Activated effector memory CD4-positive, alpha-beta T cell treated with Interleukin-2 at 50 U/mL for 16 hours (primary cell): ENCODE results near the gene HOXD13.

Source experiments
- DNase-seq: peaks from one replicate; pipeline ENCODE4 v3.0.0-alpha.2; 2020

HOXD13 gene

DNA sequence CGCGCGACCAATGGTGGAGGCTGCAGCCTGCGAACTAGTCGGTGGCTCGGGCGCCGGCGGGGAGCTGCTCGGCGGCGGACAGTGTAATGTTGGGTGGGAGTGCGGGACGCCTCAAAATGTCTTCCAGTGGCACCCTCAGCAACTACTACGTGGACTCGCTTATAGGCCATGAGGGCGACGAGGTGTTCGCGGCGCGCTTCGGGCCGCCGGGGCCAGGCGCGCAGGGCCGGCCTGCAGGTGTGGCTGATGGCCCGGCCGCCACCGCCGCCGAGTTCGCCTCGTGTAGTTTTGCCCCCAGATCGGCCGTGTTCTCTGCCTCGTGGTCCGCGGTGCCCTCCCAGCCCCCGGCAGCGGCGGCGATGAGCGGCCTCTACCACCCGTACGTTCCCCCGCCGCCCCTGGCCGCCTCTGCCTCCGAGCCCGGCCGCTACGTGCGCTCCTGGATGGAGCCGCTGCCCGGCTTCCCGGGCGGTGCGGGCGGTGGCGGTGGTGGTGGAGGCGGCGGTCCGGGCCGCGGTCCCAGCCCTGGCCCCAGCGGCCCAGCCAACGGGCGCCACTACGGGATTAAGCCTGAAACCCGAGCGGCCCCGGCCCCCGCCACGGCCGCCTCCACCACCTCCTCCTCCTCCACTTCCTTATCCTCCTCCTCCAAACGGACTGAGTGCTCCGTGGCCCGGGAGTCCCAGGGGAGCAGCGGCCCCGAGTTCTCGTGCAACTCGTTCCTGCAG lies 30.3 kb downstream of the HOXD13 start, which contains the start of gene HOXD9:
Gene HOXD9, plus strand, starts transcription at position 37 of the 728 bp plus-strand sequence. Its CDS starts 50 bp downstream, at position 87.
- DNase-seq, result no peak

GRCh38 chr2:176123411-176124109 lies 31.0 kb downstream of the HOXD13 start:
- no peak for DNase-seq

- DNase-seq, result no peak
These were observed 31.8 kb downstream of the HOXD13 start for GRCh38 chr2:176124110-176124946.

DNA sequence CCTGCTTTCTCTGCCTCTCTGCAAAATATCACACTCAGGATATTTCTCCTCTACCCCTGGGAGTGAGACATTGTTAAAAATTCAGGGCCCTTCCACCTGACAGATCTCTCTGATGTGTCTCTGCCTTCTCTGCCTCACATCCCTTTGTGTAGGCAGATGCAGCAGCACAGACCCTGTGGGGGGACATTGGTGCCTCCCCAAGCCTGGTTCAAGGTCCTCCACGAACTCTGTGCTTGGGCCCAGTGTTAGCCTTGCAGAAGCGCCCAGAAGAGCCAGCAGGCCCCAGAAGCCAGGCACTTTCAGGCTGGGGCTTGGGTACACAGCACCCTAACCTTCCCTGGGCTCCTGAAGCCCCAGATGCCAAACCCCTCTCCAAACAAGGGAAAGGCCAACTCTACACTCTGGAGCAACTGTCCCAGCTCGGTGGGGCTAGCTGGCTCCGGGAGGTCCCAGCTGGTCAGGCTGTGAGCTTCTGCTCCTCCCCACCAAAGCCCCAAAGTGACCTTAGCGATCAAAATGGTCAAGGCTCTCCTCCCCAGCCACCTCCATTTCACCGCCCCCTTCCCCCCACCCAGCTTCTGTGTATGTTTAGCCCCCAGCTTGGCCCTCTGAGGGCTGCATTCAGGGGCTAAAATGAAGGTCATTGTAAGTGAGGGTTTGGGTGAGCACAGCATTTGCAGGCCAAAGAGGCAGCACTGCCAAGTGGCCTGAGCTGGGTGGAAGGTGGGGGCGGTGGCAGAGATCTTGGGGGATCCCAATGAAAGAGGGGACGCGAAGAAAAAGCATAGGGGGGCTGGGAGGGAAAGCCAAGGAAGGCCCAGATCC lies 32.6 kb downstream of the HOXD13 start:
- DNase-seq, result no peak

DNA sequence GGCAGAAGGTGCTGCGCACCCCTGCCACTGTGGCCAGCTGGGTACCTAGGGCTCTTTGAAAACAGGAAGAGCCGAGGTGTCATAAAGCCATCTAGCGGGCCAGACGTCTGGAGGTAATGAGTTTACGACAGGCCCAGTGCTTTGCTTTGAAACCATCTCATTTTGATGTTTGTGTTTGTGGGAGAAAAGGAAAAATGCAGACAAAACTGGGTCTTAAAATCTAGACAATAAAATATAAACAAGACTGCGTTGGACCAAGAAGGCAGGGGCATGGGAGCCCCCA lies 33.2 kb downstream of the HOXD13 start:
- no peak for DNase-seq

DNA sequence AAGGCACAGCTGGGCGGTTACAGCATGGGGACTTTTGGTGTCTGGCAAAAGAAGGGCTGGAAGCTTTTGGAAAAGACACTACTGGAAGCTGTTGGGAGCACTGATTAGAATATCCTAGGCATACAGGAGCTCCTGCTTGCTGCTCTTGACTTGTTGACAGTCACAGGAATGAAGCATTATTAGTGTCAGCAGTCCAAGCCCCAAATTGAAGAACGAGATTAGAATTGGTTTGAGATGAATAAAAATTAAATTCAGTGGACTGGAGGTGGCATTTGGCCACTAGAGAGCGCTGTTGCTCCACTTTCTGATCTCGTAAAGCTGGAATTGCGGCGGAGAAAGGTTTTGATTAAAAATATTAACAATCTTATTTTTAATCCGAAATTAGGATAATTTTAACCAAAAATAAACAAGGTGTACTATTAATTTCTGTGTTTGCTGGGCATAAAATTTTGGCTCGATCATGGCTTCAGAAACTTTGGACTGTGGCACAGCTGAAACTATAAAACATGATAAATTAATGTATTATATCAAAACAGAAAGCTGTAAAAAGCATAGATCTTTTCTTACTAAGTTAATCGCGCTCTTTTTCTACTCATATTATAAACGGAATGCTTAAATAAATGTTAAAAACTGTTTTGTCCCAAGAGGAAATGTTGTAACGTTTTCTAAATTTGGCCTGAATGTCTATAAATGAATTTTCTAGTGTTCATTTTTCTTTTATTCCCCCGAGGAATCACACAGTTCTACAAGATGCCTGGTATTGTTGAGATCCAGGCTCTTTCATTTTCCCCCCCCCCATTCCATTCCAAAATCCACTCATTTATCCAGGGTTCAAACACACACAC lies 34.6 kb downstream of the HOXD13 start:
- peak; percentile 29 for DNase-seq

DNA sequence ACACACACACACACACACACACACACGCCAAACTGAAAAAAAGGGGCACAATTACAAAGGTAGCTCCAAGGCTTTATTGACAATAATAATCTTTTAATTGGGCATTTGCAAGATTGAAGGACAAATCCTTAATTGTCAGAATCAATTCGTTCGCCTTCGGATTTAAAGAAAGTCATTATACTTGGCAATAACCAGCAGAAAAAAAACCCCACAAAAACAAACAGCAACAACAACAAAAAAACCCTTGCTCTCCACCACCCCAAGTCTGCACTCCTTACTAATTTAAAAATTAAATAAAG lies 35.2 kb downstream of the HOXD13 start:
- no peak for DNase-seq

DNA sequence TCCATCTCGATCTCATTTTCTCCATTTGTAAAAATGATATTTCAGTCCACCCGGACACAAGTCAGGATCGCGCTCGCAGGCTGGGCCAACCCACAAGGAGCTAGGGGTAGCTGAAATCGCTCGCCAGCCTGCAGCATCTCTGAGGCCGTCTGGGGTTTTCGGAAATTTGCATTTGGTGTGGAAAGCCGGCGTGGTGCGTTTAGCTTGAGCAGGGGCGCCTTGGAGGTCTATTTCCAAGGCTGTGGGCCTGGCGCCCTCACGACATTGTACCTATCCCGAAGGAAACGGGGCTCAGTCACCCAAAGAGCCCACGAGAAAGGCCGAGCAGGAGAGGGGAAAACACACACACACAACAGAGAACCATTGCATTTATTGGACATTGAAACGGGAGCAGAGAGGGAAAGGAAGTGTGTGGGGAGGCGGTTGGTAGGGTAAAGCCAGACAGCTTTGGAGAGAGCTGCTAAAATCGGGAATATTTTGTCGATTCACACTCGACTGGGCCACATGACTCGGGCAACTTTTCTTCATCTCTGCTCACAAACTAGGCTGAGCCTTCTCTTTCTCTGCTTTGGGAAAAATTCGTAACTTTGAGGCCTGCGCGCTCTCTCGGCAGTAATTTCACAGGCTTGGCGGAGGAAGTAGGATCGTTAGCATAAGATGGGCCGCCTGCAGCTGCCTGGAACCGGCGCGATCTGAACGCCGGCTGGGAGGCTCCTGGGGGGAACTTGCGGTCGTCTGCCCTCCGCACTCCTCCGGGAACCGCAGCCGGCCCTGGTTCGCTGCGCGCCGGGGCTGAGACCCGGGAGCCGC lies 35.9 kb downstream of the HOXD13 start:
- no peak for DNase-seq

DNA sequence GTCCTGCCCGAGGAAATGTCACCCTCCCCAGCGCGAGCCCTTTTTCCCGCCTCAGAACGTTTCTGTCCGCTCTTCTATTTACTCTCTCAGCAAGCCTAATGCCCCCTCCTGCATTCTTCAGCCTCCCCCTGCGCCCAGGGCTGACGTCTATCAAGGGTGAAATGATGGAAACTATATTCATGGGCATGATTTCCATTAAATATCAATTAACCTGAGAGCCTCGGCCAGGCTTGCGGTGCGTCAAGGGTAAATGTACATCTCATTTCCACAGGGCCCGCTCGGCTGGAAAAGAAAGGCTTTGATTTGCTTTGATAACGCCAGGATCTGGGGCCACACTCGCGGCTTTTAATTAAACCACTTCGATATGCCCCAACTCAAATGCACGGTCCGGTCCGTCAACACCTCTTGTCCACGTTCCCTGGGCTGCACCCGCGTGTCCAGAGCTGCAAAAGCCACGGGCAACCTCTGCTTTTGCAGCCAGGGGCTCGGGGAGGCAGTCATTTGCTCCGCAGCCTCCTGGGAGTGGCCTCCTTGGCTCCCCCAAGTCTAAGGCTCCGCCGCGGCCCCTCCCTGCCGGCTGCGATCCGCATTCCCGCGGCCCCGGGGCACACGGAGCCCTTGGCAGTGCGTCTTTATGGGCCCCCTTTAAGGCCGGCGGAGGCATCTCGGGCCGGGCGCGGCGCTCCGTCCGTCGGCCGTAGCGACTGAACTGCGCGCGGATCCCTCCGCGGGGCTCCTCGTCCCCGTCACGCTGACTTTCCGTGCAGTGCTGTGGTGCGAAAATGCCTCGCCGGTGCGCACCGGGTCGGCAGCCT lies 36.7 kb downstream of the HOXD13 start, which contains the start of gene HOXD8:
Gene HOXD8, plus strand, starts transcription at position 724 of the 815 bp plus-strand sequence. CDS start 662 bp downstream, outside the sequence.
- no peak for DNase-seq

GRCh38 chr2:176129813-176130146 lies 37.3 kb downstream of the HOXD13 start:
- no peak for DNase-seq

GRCh38 chr2:176130147-176130956 lies 37.8 kb downstream of the HOXD13 start:
- DNase-seq, result no peak

- DNase-seq, result no peak
These were observed 38.7 kb downstream of the HOXD13 start for GRCh38 chr2:176130957-176131847.

- DNase-seq, result no peak
These were observed 39.3 kb downstream of the HOXD13 start for GRCh38 chr2:176131848-176132158.

GRCh38 chr2:176132205-176133171 lies 40.0 kb downstream of the HOXD13 start:
- no peak for DNase-seq

- DNase-seq, result no peak
These were observed 40.9 kb downstream of the HOXD13 start for GRCh38 chr2:176133389-176133788.

GRCh38 chr2:176134035-176134434 lies 41.5 kb downstream of the HOXD13 start:
- DNase-seq, result no peak

DNA sequence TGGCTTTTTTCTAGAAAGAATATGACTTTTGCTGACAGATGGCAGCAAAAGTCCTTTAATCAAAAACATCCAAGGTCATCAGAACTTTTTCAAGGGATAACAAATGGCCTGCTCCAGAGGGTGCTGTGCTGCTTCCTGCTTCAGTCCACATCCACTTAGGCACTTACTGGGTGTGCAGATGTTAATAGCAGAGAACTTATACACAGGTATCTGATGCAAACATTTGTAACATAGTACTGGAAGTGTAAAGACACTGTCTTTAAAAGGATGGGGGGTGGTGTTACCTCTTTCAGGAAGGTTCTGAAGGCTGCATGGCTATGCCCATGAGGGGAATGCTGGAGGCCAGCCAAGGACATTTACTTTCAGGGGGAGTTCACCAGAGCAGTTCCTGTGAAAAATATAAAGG lies 42.5 kb downstream of the HOXD13 start:
- DNase-seq, result no peak
